Fibroblast of the conjunctiva (primary cell): ENCODE data around the gene STK35.

Source experiments
- DNase-seq: peaks from one replicate; pipeline ENCODE4 v3.0.0-alpha.2; 2010; ENCODE audit warnings: low read depth

The STK35 gene

DNA sequence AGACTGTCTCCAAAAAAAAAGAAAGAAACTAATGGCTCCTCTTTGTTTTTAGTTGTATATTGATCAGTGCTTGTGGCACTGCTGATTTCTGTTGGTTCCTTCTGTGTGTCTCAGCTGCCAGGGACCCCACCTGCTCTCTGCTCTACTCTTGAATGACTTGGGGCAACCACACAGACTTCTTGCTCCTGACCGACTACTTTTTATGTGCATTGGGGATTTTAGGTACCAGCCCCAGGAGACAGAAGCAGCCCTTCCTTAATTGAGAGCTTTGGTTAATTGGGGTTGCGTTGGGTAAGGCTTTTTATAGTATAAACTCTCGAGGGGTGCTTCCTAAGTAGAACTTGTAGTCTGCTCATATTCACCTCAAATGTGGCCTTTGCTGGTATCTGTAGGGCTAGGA is 6.9 kb downstream of the STK35 start:
- no peak for DNase-seq

DNA sequence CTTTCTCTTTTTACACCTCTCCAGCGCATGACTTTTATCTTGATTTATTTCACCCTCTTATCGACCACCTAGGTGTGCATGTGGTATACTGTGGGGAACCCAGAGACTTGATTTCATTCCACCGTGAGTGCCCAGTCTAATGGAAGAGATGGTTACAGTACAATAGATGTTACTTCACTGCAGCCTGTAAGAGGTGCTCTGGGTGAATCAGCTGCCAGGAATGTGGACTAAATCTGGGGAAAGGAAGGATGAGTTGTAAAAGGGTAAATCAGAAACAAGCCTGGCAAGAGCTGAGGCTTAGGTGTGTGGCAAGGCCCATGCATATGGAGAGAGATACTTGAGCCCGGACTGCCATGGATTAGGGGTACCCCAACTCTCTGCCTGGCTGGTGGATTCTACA is 7.4 kb downstream of the STK35 start:
- no peak for DNase-seq

DNA sequence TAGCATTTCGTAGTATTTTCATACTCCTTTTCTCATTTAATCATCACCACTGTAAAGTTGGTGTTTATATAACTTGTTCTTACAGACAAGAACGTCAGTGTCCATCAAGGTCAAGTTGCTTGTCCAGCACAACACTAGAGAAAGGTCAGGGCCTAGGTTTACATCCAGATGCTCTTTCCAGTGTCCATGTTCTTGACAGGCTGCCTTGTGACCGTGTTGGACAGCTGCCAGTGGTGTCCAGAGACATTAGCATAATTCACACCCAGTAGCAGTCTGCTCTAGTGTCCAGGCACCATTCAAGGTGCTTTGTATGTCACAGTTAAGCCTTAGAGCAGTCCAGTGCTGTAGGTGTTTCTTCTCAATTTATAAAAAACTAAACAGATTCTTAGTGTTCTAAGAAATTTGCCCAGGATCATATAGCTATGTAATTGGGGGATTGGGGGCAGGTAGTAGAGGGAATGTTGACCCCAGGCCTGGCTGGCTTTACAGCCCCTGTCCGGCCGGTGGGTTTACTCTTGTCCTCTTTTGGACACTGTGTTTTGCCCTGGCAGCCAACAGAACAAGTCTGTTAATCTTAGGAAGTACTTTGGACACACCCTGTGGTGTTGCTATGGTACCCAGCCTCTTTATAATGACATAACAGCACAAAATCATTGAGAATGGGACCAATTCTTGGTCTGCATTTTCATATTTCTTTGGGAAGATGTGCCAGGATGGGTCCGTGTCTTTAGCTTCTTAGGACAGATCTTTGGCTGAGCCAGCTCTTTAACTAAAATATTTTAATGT is 8.0 kb downstream of the STK35 start:
- DNase-seq, result no peak

DNA sequence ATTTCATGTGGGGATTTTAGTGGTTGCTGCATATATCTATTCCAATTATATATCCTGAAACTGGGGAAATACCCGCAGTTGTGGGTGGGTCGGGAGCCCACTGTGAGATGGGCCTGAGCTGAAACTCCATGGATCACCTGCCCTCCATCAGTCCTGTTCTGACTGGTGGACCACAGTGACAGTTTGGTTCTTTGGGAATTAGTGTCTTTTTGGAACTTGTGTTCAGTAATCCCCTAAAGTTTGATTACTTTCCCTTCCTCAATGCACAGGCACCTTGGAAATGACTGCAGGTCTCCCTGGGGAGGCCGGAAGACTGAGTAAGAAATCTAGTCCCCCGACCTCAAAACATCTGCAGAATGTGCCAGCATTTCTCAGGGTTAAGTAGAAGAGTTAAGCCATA is 11.3 kb downstream of the STK35 start:
- DNase-seq, result no peak

DNA sequence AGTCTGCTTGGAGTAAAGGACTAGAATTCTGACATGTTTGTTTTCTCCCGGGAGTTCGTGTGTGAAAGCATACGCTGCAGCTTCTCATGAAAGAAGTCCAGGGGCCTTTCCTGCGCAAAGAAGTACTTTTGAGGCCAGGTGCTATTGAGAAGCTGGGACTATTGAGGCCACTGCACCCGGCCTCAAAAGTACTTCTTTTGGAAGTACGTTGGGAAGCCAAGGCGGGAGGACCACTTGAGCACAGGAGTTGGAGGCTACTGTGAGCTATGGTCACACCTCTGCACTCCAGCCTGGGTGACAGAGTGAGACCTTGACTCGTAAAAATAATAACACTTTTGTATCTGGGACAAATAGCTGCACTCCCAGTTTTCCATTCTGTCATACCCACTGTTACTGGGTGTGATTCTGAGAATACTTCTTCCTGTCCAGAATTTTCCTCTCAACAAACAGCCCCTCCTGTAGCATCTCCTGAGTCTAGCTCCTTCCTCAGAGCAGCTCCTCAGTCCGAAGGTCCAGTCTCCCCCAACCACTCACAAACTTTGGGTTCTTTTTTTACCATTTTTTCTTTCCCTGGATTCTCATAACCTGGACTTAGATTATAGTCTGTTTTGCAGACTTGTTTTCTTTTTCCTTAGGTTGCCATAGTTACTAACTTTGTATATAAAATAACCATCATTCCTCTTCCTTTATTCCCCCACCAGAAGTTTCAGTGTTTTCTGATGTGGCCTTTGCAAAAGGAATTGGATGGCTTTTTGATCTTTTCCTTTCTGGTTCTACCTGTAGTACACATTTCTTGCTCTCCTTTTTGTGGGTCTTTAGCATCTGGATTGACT is 12.7 kb downstream of the STK35 start:
- DNase-seq, result no peak

DNA sequence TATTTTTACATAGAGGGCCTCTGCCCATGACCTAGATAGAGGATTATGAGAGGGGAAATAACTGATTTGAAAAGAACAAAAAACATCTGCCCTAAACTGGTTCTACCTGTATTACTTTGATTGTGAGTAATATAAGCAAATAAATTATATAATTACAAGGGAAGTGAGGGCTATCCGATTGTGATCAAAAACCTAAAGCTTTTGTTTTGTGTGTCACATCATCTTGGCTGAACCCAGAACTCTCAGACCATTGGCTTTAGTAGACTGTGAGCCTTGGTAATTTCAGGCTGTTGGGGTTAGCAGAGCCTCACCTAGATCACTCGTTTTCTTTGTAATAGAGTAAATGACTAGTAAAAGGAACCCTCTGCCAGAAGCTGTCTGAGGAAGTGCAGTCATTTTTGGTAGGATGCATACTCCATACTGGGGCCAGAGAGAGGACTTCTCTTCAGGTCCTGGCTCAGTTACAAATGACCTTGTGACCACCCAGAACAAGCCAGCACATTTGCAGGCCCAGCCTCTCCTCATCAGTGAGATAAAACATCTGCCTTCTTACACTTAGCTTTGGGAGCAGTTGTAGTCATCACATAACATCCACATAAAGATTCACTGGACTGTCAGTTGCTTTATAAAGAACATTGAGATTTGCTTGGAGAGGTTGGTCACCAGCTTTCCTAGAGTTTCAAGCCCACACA is 13.5 kb downstream of the STK35 start:
- no peak for DNase-seq

DNA sequence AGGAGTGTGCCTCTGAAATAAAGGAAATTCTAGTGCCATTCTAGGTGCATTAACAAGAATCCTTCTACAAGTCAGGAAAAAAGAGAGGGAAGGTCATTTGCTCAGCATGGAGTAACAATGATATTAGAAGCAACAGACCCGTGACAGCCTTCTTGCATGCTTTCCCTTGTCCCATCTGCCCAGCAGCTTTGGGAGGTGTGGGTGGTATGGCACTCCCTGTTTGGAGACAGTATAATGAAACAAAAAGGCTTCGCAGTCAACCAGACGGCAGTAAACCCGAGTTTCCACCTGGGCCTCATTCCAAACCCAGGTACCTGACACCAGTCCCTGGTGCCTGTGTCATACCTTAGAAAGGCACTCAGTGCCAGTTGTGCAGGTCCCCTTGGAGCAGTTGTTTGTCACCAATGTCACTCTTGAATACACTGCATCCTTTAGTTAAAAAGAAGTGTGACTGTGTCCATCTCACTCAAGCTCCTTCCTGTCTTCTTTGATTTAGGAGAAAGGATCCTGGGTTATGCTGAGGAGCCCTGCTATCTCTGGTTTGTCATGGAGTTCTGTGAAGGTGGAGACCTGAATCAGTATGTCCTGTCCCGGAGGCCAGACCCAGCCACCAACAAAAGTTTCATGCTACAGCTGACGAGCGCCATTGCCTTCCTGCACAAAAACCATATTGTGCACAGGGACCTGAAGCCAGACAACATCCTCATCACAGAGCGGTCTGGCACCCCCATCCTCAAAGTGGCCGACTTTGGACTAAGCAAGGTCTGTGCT is 14.7 kb downstream of the STK35 start:
- no peak for DNase-seq

DNA sequence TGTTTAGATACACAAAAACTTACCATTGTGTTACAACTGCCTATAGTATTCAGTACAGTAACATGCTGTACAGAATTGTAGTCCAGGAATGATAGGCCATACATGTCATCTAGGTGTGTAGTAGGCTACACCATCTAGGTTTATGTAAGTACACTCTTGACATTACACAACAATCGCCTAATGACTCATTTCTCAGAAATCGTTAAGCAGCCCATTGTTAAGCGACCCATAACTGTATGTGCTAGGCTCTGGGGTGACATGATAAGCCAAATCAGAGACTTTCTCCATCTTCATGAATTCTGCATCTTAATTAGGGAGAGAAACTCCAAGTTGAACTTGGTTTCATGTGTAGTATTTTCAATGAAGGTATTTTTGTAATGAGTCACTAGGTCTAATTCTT is 17.2 kb downstream of the STK35 start:
- DNase-seq, result no peak

DNA sequence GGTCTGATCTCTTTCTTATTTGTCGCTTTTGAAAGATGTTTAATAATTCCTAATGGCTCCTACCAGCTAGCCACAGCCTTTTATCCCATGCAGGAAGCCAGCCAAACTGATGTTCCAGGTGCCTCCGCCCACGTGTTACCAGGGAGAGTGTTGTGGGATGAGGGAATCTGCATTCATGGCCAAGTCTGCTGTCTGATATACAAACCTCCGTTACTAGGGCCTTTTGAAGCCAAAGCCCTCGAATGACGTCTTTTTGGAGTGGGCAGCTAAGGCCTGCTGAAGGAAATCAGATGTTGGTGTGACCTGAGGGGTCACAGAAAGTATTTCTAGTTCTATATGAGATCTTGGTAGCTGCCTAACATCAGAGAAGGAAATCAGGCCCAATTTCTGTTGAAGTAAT is 21.3 kb downstream of the STK35 start:
- peak; percentile 65 for DNase-seq

DNA sequence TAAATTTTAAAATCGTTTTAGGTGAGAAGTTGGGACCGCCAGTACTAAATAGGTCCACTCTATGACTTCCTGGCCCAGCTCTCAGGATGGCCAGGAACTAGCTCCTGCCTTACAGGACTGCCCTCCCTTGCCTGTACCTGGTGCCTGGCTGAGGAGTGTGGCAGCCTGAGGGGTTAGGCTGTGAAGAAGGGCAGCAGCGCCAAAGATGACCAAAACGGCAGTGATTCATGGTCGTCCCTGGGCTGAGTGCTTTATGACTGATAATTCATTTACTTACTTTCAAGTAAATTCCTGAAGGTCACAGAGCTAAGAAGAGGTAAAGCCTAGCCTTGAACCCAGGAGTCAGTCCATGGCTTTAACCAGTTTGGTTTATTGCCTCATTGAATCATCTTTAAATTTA is 22.1 kb downstream of the STK35 start:
- no peak for DNase-seq

DNA sequence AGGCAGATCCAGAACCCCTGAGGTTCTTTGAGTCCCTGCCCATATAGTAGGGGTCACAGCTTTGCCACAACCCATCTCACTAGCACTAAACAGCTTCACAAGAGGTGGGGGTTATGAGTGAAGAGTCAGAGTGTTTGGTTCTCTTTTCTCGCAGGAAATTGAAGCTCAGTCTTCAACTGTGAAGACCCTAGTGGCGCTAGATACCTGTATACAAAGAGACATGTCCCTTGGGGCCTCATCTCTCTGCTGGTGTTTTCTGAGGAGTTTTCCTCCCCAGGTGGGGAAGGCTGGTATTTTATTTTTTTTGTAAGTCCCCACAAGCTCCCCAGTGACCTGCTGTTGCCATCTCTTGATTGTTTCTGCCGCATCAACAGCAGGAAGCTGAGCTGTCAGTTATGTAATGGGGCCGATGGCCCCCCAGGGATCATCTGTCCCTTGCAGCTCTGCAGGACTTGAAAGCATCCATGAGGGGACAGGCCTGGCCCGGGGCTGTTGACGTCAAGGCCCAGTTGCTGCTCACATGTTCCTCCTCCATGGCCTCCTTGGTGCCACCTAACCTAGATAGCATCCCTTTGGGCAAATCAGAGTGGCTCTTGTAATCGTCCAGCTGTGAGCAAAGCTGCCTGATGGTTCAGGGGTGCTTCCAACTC is 23.1 kb downstream of the STK35 start:
- DNase-seq, result no peak

DNA sequence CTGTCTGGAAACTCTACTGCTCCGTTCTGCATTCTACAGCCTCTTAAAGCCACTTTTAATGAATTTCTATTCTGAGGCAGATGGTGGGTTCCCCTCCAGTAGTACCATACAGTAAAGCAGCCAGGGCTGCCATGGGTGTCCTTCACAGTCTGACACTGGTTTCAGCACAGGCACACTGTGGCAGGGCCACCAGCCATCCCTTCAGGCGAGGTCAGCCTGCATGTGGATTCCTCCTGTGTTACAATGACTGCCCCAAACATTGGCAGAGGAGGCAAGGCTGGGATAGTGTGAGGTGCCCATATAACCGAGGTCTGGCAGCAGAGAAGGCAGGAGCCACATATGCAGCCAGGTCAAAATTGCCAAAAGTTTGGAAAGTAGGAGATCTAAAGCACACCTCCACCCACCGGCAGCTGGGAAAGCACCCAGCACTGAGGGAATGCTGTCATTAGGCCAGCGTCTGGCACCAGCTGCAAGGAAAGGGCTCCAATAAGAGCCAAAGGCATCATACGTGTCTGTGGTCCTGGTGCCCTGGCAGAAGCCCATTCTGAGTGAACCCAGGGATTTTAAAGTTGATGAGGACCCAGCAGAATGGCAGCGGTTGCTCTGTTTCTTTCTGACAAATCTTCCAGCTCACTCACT is 24.0 kb downstream of the STK35 start:
- no peak for DNase-seq

DNA sequence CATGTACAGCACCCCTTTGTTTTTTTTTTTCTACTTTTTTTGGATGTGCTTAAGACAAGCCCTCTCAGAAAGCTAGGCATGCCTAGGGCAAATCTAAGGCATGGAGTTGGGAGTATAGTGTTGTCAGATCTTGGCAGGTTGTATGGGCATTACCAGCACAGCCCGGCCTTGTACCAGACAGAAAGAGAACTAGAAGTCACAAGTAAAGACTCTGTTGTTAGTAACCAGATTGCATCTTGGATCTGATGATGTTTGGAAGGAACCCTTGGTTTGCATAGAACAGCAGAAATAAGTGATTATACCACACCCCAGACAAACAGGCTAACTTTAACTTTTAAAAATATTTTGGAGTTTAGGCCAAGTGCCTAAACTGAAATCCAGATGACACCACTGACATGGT is 25.6 kb downstream of the STK35 start:
- DNase-seq, result no peak

DNA sequence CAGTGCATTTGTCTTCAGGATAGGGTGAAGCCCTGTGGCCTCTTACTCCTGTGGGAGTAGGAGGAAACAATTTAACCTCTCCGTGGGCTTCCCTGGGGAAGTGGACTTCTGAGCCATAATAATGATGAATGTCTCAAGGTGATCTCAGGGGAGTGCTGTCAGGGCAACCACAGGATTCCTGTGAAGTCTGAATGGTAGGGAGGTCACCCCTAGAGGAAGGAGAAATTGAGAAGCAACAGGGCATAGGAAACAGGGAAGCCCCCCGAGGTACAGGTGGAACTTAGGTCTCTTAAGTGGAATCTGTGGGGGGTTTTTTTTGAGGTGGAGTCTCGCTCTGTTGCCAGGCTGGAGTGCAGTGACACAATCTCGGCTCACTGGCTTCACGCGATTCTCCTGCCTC is 26.9 kb downstream of the STK35 start:
- no peak for DNase-seq

DNA sequence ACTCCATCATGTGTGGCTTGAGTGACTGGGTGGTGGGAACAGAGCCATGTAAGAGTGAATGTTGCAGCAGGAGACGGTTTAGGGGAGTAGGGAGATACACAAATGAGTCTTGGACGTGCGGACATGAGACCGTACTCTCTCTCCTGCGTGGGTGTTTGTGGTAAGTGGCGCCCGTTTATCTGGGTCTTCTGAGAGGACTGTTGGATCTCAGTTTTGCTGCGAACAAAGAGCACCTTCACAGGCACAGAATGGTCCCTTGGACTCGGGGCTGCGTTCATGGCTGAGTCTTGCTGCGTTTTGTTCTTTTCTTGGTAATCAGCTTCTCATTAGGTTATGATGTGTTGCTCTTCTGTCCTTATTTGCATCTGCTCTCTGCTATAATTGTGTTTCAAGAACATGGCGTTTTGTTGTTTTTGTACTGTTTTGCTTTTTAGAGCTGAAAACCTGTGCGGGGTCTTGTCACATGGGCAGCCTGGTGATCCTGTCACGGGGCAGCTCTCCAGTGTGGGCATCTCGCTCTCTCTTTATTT is 28.5 kb downstream of the STK35 start:
- DNase-seq, result no peak

DNA sequence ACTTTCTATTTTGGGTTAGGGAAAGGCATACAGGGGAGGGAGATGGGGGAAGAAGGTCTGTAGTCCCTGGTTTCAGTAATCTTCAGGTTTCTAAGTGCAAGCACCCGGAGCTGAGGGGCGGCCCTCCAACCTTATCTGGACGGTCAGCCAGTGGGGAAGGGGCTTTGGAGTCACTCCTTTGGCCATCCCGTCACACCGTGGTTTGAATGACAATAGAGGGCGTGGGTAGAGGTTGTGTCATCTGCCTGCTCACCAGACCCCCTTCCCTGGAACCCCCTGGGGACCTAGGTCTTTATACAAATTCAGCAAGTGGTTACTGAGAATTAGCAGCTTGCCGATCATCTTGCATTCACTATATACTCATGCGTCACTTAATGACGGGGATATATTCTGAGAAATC is 29.1 kb downstream of the STK35 start:
- no peak for DNase-seq

DNA sequence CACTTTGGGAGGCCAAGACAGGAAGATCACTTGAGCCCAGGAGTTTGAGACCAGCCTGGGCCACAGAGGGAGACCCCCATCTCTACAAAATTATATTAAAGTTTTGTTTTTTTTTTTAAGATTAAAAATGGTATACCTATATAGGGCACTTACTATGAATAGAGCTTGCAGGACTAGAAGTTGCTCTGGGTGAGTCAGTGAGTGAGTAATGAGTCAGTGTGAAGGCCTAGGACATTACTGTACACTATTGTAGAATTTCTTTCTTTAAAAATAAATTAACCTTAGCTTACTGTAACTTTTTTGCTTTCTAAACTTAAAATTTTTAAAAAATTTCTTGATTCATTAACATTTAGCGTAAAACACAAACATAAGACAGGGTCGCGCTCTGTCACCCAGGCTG is 29.7 kb downstream of the STK35 start:
- DNase-seq, result no peak

DNA sequence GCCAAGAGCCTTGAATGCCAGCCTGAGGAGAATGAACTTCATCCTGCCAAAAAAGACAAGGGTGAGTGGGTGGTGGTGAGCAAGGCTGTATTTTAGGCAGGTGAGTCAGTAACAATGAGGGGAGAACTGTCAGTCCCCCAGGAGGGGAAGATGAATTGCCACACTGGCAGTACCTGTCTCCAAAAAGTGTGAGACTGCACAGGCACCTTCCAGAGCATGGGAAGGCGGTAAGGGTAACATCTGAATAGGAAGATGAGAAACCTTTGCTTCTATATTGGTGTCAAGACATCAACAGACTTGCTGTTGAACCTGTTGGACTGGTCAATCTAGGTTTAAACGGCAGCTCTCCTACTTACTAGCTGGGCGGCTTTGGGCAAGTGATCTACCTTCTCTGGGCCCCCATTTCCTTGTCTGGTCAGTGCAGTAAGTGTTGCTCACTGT is 30.9 kb downstream of the STK35 start:
- DNase-seq, result no peak

DNA sequence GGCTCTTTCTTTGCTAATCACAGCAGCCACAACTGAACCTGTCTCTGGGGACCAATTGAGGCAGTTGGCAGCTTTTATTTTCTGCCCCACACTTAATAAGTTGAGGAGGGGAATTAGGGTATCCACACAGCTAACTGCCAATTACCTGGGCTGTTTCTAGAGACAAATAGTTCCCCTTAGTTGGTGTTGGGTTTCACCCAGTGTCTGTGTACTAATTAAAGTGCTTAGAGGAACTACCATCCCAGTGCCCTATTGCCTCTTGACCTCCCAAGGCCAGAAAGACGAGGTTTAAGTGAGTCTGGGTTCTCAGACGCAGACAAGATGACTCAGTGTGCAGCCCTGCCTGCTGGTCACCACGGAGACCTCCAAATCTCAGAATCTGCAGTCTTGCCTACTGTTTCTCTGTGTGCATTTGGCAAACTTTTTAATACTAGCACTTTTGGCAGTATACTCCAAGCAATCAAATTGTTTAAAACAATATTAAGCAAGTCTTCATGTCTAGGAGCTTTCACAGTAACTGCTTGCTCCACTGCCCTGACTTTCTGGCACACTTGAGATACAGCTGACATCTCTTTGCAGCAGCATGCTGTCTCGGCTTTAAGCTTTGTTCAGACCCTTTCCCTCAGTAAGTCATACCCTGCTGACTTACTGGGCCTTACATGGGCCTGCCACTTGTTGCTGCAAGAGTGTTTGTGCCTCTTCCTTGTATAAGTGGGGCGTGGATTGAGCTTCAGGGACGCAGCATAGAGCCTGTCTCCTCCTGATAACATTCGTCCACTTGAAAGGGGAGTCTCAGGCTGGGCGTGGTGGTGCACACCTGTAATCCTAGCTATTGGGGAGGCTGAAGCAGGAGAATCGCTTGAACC is 31.9 kb downstream of the STK35 start:
- DNase-seq, result peak; percentile 62

DNA sequence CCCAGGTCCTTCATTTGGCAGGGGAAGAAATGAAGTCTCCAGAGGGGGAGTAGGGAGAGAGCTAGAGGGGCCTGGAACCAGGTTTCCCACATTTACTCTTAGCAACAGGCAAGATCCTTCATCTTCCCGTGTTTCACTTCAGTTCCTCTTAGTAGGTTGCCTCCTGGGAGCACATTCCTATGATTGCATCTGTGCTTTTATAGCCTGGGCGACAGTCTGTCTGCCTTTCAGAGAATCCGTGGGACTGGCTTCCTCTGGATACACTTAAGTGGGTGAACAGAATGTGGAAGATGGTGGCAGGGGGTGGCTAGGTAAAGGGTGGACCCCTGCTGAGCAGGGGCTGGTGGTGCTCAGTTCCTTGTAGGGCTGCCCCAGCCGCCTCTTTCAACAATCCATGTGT is 33.4 kb downstream of the STK35 start:
- no peak for DNase-seq
